Measurements from ENCODE around the gene CYB5B.
"Not testable (repeated sequence)": the region's sequence is repeated elsewhere in the genome, so short reads cannot be mapped to it uniquely, and the experiment has no call there.

Gene CYB5B

GRCh38 chr16:69408475-69408874, 15.9 kb upstream of the CYB5B start:
- DNase-seq (ENCODE audit: low read depth in 2 of 2), result no peak

DNA sequence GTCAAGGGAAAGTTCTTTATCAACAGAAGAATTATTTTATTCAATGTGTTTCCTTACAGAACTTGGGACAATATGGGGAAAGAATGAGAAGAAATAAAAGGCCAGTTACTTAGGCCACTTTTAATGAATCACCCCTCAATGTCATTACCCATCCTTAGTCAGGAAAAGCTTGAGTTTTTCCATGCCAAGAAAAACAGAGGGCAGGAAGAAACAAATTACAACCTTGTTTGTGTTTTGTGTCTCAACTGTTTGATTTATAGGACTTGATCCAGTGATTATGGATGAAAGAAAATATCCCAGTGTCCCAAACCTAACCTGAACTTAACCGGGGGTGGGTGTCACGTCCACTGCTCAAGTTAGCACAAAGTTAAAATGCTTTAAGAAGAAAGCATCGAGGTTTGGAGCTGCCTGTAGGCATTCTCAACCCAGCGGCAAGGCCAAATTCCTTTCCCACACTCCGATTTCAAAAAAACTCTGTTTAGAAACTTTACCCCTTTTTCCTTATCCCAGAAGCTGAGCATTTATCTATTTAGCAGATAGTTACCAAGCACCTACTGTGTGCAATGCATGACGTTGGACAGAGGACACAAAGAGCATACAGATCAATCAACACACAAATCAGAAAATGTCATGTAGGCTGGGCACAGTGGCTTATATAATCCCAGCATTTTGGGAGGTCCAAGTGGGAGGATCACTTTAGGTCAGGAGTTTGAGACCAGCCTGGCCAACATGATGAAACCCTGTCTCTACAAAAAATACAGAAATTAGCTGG, 14.0 kb upstream of the CYB5B start:
- DNase-seq (ENCODE audit: low read depth in 2 of 2), result no peak

GRCh38 chr16:69411064-69411985, 13.1 kb upstream of the CYB5B start:
- DNase-seq (ENCODE audit: low read depth in 2 of 2), result no peak

DNA sequence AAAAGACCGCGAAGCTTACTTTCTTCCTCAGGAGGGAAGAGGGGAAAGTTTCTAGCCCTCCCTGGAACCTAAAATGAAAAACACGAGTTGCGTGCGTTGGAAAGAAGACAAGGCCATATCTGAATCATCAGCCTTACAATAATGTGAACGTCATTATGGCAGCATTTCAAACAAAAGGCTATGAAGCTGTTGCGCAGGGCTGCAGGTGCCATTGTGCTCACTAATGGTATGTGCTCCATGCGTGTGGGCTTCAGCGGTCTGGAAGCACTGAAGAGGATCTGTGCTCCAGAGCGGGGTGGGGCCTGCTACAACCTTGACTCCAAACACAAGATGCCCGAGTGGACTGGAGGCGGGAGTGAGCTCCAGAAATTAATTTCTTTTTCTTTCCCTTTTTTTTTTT, 12.1 kb upstream of the CYB5B start:
- DNase-seq (ENCODE audit: low read depth in 2 of 2), result no peak

GRCh38 chr16:69413045-69413664, 11.3 kb upstream of the CYB5B start:
- no peak for DNase-seq (ENCODE audit: low read depth in 2 of 2)

GRCh38 chr16:69417520-69418199, 6.8 kb upstream of the CYB5B start:
- DNase-seq (ENCODE audit: low read depth in 2 of 2), result no peak

GRCh38 chr16:69419956-69420355, 4.5 kb upstream of the CYB5B start:
- no peak for DNase-seq (ENCODE audit: low read depth in 2 of 2)

- no peak for DNase-seq (ENCODE audit: low read depth in 2 of 2)
Measured at GRCh38 chr16:69423189-69423588, 1.2 kb upstream of the CYB5B start.

- DNase-seq (ENCODE audit: low read depth in 2 of 2), result no peak
Measured at GRCh38 chr16:69424935-69425784, 741 bp downstream of the CYB5B start.

DNA sequence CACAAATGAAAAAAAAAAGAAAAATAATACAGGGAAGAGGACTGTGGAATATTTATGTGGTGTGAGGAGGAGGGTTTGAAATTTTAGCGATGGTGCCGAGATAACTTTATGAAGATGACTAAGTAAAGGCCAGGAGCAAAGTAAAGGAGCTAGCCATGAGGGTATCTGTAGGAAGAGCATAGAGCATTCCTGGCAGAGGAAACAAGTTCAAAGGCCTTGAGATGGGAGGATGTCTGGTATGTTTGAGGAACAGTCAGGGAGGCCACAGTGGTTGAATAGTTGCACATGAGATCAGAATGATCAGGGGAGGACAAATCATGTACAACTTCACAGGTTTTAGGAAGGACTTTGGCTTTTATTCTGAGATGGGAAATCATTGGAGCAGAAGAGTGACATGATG, 4.2 kb downstream of the CYB5B start:
- DNase-seq (ENCODE audit: low read depth in 2 of 2), result no peak

DNA sequence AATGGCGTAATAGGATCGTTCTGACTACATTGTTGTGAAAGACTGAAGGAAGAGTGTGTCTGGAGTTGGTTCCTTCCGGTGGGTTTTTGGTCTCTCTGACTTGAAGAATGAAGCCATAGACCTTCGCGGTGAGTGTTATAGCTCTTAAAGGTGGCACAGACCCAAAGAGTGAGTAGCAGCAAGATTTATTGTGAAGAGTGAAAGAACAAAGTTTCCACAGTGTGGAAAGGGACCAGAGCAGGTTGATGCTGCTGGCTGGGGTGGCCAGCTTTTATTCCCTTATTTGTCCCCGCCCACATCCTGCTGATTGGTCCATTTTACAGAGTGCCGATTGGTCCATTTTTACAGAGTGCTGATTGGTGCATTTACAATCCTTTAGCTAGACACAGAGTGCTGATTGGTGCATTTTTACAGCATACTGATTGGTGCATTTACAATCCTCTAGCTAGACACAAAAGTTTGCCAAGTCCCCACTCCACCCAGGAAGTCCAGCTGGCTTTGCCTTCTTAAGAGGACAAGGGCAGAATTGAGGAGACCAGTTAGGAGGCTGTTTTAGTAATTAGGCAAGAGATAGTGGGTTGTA, 4.7 kb downstream of the CYB5B start:
- DNase-seq (ENCODE audit: low read depth in 2 of 2), result not testable (repeated sequence)

DNA sequence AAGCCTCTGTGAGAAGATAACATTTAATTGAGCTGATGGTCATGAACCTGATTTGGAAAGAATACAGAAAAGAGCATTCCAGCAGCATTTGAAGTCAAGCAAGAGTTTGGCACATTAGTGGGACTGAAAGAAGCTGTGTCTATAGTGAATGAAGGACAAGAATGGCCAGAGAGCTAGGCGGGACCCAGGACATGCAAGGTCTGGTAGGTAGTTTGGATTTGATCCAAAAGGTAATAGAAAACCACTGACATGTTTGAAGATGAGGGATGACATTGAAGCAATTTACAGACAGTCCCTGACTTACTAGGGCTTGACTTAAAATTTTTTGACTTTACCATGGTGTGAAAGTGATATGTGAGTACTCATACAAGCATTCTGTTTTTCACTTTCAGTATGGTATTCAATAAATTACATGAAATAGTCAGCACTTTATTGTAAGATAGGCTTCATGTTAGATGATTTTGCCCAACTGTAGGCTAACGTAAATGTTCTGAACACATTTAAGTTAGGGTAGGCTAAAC, 7.6 kb downstream of the CYB5B start:
- DNase-seq (ENCODE audit: low read depth in 2 of 2), result no peak

DNA sequence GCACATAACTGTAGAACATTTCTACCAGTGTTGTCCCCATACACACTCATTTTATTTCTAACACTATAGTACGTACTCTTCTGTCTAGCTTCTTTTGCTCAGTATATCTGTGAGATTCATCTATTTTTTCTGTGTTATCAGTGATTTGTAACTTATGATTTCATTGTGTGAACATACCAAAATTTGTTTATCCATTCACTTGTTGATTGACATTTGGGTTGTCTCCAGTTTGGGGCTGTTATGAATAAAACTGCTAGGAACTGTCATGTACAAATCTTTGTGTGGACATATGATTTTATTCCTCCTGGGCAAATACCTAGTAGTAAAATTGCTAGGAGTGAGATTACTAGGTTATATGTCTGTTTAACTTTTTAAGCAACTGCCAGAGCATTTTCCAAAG, 9.6 kb downstream of the CYB5B start:
- no peak for DNase-seq (ENCODE audit: low read depth in 2 of 2)

- no peak for DNase-seq (ENCODE audit: low read depth in 2 of 2)
Measured at GRCh38 chr16:69435977-69436820, 11.8 kb downstream of the CYB5B start.

DNA sequence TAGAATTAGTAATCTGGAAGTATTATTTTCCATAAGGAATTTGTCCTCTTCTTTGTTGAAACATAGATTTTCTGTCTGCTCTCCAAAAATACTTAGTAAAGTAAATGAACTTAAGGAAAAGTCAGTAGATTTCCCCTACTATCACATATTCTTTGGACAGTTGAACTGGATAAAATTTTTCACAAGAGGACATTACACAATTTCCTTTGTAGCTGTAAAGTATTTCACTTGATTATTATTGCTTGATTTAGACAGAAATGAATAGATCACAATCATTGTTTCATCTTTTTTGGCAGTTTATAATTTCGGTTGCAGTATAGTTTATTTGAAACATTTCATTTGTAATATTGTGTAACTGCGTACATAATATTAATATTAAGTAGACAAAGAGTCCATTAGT, 12.5 kb downstream of the CYB5B start:
- no peak for DNase-seq (ENCODE audit: low read depth in 2 of 2)

- DNase-seq (ENCODE audit: low read depth in 2 of 2), result no peak
Measured at GRCh38 chr16:69438465-69438864, 14.0 kb downstream of the CYB5B start.

- DNase-seq (ENCODE audit: low read depth in 2 of 2), result no peak
Measured at GRCh38 chr16:69440250-69440649, 15.8 kb downstream of the CYB5B start.

DNA sequence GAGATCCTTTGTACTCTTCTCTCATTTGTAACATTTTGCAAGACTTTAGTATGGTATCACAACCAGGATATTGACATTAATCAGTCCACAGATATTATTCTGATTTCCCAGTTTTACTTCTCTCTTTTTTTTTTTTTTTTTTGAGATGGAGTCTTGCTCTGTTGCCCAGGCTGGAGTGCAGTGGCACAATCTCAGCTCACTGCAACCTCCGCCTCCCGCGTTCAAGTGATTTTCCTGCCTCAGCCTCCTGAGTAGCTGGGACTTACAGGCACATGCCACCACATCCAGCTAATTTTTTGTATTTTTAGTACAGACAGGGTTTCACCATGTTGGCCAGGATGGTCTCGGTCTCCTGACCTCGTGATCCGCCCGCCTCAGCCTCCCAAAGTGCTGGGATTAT, 16.6 kb downstream of the CYB5B start:
- DNase-seq (ENCODE audit: low read depth in 2 of 2), result not testable (repeated sequence)

DNA sequence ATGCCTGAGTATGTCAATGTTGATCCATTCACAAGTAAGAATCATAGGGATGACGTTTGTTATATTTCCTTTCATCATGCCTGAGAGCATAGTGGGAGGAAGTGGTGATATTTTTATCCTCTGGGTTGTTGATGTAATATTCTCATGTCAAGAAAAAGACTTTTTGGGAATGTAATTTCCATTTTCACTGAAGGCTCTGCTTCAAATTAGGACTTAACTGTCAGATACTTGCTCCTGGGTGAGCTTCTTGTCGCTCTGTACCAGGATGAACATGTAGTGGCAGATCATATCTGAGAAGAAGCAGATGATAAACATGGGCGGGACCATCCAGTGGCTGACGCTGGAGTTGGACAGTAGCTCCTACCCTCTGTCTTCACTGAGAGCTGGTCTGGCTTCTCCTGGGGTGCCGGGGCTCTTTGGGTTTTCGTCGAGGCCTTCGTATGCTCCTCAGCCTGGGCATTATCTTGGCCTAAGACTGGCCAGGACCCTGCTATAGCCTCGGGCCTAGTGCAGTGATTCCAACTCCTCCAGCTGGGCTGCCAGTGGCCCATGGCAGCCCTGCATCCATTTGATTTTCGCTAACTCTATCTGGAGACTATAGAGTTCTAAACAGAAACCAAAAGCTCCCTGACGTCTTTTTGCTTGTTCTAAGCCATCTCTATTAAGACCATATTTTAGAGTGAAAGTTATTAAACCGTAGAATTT, 19.7 kb downstream of the CYB5B start:
- no peak for DNase-seq (ENCODE audit: low read depth in 2 of 2)

Data from stimulated activated CD4-positive, alpha-beta T cell treated with anti-CD3 and anti-CD28 coated beads, Interleukin-4, amount 100 ng/mL, for 48 hours (primary cell).